ENCODE results near the gene MIA. TPM values are rescaled to one million over a fixed set of nuclear protein-coding genes. Genes with fewer than 3 reads are reported as not detected.

The MIA gene
- total and polyA plus RNA-seq, 9 of the 15 experiments (the other 6 are each of a cell fraction or from before 2014, with no cell fraction given), result 0.21 TPM; not detected in 8

- intact Hi-C loops (cut with micrococcal nuclease) (loop anchor here (5.0 kb wide), 1 partner anchor 82 kb away; no protein-coding TSS in a partner anchor), in situ Hi-C loops (cut with MboI) (no loop called here)
- H3K9ac ChIP-seq (ENCODE audit: insufficient read depth in 1 of 2, low read depth in 2 of 2, low read length in 2 of 2), result peak overlapping the region in 1 of 2 experiments; percentile 85; a peak in 2 of 4 replicates
- ChIA-PET CTCF (ENCODE audit: low intra/inter-chr PET ratio) (no interaction called here), POLR2A (interaction anchor here (0.7 to 1.8 kb wide), 6 partner anchors 9 to 24 kb away, joined by 3 to 6 read pairs (median 3); no protein-coding TSS in a partner anchor)
- H2AFZ ChIP-seq (ENCODE audit: low read depth, low read length), result no peak overlapping the region
- peaks cover 13 to 52% of the 10 kb centered on the region in 2 experiments for H3K4me1 ChIP-seq (replicated peaks in 1 of 2; ENCODE audit: control insufficient read depth in 2 of 2, insufficient read depth in 2 of 2, low read length in 2 of 2)
- WGBS (ENCODE audit: insufficient coverage, low coverage, missing lambda C conversion rate), result 54% methylated on average over 15 of the region's 17 CpGs
- peak; percentile 75 for ATAC-seq
- FAIRE-seq, result no peak
- peaks cover 21% of the 10 kb centered on the region for H3K79me2 ChIP-seq (ENCODE audit: control insufficient read depth, insufficient read depth, low read length)
- H3K4me2 ChIP-seq (ENCODE audit: insufficient read depth, low read length), result no peak overlapping the region
- no peak overlapping the region for H3K27ac ChIP-seq (ENCODE audit: extremely low read depth, low read depth, low read length)
- no peak overlapping the region for H3K4me3 ChIP-seq
- H3K27me3 ChIP-seq (ENCODE audit: control insufficient read depth in 2 of 2, insufficient read depth in 2 of 2, low read length in 2 of 2), result no peaks in the 10 kb centered on the region
- H3K36me3 ChIP-seq (ENCODE audit: control insufficient read depth, insufficient read depth, low read length), result peaks cover 7% of the 10 kb centered on the region; the same call in 2 of the 3 replicates
- BruUV-seq (replicated peaks), result no TSS peak
- H4K20me1 ChIP-seq (replicated peaks; ENCODE audit: control insufficient read depth, insufficient read depth, low read length), result 0 out of 2 replicates have a peak, but pooled peaks cover 3% of the 10 kb centered on the region
- H3K9me1 ChIP-seq (ENCODE audit: control insufficient read depth, insufficient read depth, low read length), result no peaks in the 10 kb centered on the region
- H3K9me3 ChIP-seq (replicated peaks; ENCODE audit: control insufficient read depth, insufficient read depth, low read depth, low read length), result no peaks in the 10 kb centered on the region
- peak; percentile 42 to 64 (median 56) for DNase-seq (ENCODE audit: extremely low read depth in 1 of 4, low spot score in 3 of 4)
- no peak for TF ChIP-seq CHD1 (IDR thresholded peaks at IDR 0.05; ENCODE audit: low read length)
- TF ChIP-seq CBX8 (IDR thresholded peaks at IDR 0.05; ENCODE audit: borderline replicate concordance, extremely low read depth, low read depth, low read length, poor library complexity, severe bottlenecking), result no peak
- TF ChIP-seq CTCF (IDR thresholded peaks at IDR 0.05 in 2 of 3, conservative IDR thresholded peaks at IDR 0.05 in 1 of 3; ENCODE audit: insufficient read depth in 2 of 3, low read depth in 1 of 3, low read length in 3 of 3), result peak; percentile 55 to 57 (median 56)
- no peak for TF ChIP-seq POLR2AphosphoS5 (IDR thresholded peaks at IDR 0.05; ENCODE audit: control insufficient read depth, insufficient read depth, low read depth, low read length)
- no peak for TF ChIP-seq NR0B1 (IDR thresholded peaks at IDR 0.05; ENCODE audit: partially characterized antibody)
- no peak for TF ChIP-seq ZNF655 (CRISPR knock-in tag; IDR thresholded peaks at IDR 0.05)
- TF ChIP-seq RAD21 (CRISPR knock-in tag; conservative IDR thresholded peaks at IDR 0.05 in 1 of 2, IDR thresholded peaks at IDR 0.05 in 1 of 2), result peak in 1 of 2 experiments; percentile 54; a peak in 3 of 4 replicates
- TF ChIP-seq GTF3C2 (IDR thresholded peaks at IDR 0.05; ENCODE audit: borderline replicate concordance, extremely low read depth, insufficient read length), result no peak
- no peak for TF ChIP-seq FOSL1 (tag; conservative IDR thresholded peaks at IDR 0.05)
Measured at GRCh38 chr19:40744554-40745401, 30.5 kb upstream of the MIA start.

Data from K562 (cell line).